A673 (cell line): ENCODE data around the gene SH3RF2. TPM values are rescaled to one million over a fixed set of nuclear protein-coding genes. Genes with fewer than 3 reads are reported as not detected.

Experiments used
- BruUV-seq: library from RNA; stranded (reverse); fragments of 400-500 nt; replicated peaks from 2 replicates; lab custom pipeline; 2021; lab: Mats Ljungman, UMichigan
- CTCF ChIA-PET: fragments of 300-600 bp; sonication (Branson Sonifier 250); formaldehyde crosslinking; loops from one replicate; lab custom pipeline; 2022; ENCODE audit warnings: antibody characterized with exemption; lab: Charles Lee
- POLR2A ChIA-PET: fragments of 300-600 bp; sonication (Branson Sonifier 250); formaldehyde crosslinking; loops from one replicate; lab custom pipeline; 2022; ENCODE audit warnings: antibody characterized with exemption; ENCODE audit not compliant: low non-redundant PET; lab: Charles Lee
- DNase-seq: peaks from one replicate; pipeline ENCODE4 v3.0.0-alpha.2; 2015; ENCODE audit warnings: low spot score
- H3K27ac ChIP-seq: fragments of 200-600 bp; sonication (generic); 2 replicates; pipeline ENCODE4 v1.5.1; 2016; ENCODE audit warnings: mixed run types, low read depth, mild to moderate bottlenecking, mixed read lengths, antibody characterized with exemption, low read length; ENCODE audit not compliant: poor library complexity, severe bottlenecking
- H3K27me3 ChIP-seq: fragments of 200-600 bp; sonication (generic); replicated peaks from 2 replicates; pipeline ENCODE4 v1.6.1; 2017; ENCODE audit warnings: mixed run types, low read depth, mild to moderate bottlenecking, mixed read lengths, antibody characterized with exemption, low read length; ENCODE audit not compliant: insufficient read depth, poor library complexity
- H3K36me3 ChIP-seq: fragments of 200-600 bp; sonication (generic); 2 replicates; pipeline ENCODE4 v1.6.1; 2016; ENCODE audit warnings: mixed run types, mild to moderate bottlenecking, mixed read lengths, antibody characterized with exemption, low read length; ENCODE audit not compliant: insufficient read depth, poor library complexity, severe bottlenecking
- H3K4me1 ChIP-seq: fragments of 200-600 bp; sonication (generic); 2 replicates; pipeline ENCODE4 v1.6.1; 2017; ENCODE audit warnings: mixed run types, mild to moderate bottlenecking, mixed read lengths, antibody characterized with exemption, low read length; ENCODE audit not compliant: insufficient read depth, poor library complexity, severe bottlenecking
- H3K4me3 ChIP-seq: fragments of 200-600 bp; sonication (generic); 2 replicates; pipeline ENCODE4 v1.5.1; 2016; ENCODE audit warnings: low read depth, mixed run types, mild to moderate bottlenecking, mixed read lengths, low read length; ENCODE audit not compliant: poor library complexity, severe bottlenecking
- H3K9me3 ChIP-seq: fragments of 200-600 bp; sonication (generic); 2 replicates; pipeline ENCODE4 v1.6.1; 2016; ENCODE audit warnings: mixed run types, low read depth, mild to moderate bottlenecking, mixed read lengths, antibody characterized with exemption, low read length; ENCODE audit not compliant: poor library complexity, severe bottlenecking
- CTCF ChIP-seq: fragments of 300-800, 200-600 bp; sonication (generic); conservative IDR thresholded peaks from 2 replicates; pipeline ENCODE4 v1.5.1; 2017; ENCODE audit warnings: low read depth, mild to moderate bottlenecking, antibody characterized with exemption, low read length, moderate library complexity, mixed read lengths
- EZH2 ChIP-seq: fragments of 200-600 bp; sonication (generic); IDR thresholded peaks from 2 replicates; pipeline ENCODE4 v1.6.1; 2017; ENCODE audit warnings: borderline replicate concordance, low read depth, mild to moderate bottlenecking, mixed read lengths, antibody characterized with exemption, low read length; ENCODE audit not compliant: poor library complexity, severe bottlenecking
- intact Hi-C: fragments of 100-400 bp; cut with micrococcal nuclease; formaldehyde crosslinking; loops from one replicate; pipeline ENCODE4 v1.10.0; 2022; ENCODE audit not compliant: unreplicated experiment
- total RNA-seq: library from RNA; stranded (reverse); gene quantifications from 2 replicates; pipeline ENCODE4 v1.2.3, GENCODE V29; 2021

Gene SH3RF2
- total RNA-seq, 1 experiment from 2014 or later = 21.1 TPM

GRCh38 chr5:146051678-146052077 lies 115.3 kb downstream of the SH3RF2 start:
- no peaks in the 10 kb centered on the region for H3K36me3 ChIP-seq
- no peak for DNase-seq
- TF ChIP-seq EZH2 (no peak), CTCF (no peak)
- POLR2A ChIA-PET = no interaction called here
- CTCF ChIA-PET = interaction anchor here (1.0 kb wide), 1 partner anchor 240 kb away, joined by 3 read pairs; no protein-coding TSS in a partner anchor
- BruUV-seq = no TSS peak
- H3K27me3 ChIP-seq = no peaks in the 10 kb centered on the region
- H3K4me3 ChIP-seq = no peak overlapping the region
- H3K27ac ChIP-seq = no peak overlapping the region
- intact Hi-C loops = loop anchor here (5.0 kb wide), 1 partner anchor 814 kb away; no protein-coding TSS in a partner anchor
- peaks cover 33% of the 10 kb centered on the region for H3K4me1 ChIP-seq
- H3K9me3 ChIP-seq = no peaks in the 10 kb centered on the region

DNA sequence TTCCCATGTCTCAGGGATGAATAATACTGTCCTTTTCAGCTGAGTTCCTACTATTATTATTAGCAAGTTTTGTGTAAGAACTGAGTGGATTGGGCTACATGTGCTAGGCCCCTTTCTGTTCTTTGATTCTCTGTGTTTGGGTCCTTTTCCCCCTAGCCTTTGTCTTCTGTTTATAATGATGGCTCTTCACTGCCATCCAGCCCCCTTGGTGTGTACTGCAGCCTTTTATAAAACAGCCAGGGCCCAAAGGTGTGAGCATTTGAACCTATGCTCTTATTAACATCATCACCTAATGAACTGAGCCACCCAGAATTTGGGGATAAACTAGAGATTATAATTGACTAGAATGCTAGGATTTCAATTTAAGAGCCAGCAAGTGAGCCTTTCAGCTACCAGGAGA lies 116.4 kb downstream of the SH3RF2 start:
- H3K36me3 ChIP-seq = no peaks in the 10 kb centered on the region

GRCh38 chr5:146055432-146055831 lies 119.1 kb downstream of the SH3RF2 start:
- Histone ChIP-seq H3K27ac (no peak overlapping the region), H3K27me3 (no peaks in the 10 kb centered on the region), H3K9me3 (no peaks in the 10 kb centered on the region), H3K4me3 (no peak overlapping the region), H3K36me3 (no peaks in the 10 kb centered on the region), H3K4me1 (no peaks in the 10 kb centered on the region)
- TF ChIP-seq CTCF (no peak), EZH2 (no peak)
- POLR2A ChIA-PET = no interaction called here
- no peak for DNase-seq
- no TSS peak for BruUV-seq
- intact Hi-C loops = no loop called here
- CTCF ChIA-PET = interaction anchor here (0.6 kb wide), 1 partner anchor 132 kb away, joined by 3 read pairs; no protein-coding TSS in a partner anchor

More for the DNA sequence above, 116.4 kb downstream of the SH3RF2 start:
- CTCF ChIA-PET = no interaction called here
- POLR2A ChIA-PET = no interaction called here
- H3K27ac ChIP-seq = no peak overlapping the region
- H3K4me3 ChIP-seq = no peak overlapping the region
- no peaks in the 10 kb centered on the region for H3K9me3 ChIP-seq
- intact Hi-C loops = loop anchor here (5.0 kb wide), 1 partner anchor 815 kb away; no protein-coding TSS in a partner anchor
- DNase-seq = peak; percentile 62
- H3K27me3 ChIP-seq = no peaks in the 10 kb centered on the region
- peaks cover 22% of the 10 kb centered on the region for H3K4me1 ChIP-seq
- TF ChIP-seq EZH2 (no peak), CTCF (peak; percentile 65)
- BruUV-seq = no TSS peak
